Naive B cell (primary cell): ENCODE measurements around the gene KCNJ9. TPM values are rescaled to one million over a fixed set of nuclear protein-coding genes. Genes with fewer than 3 reads are reported as not detected.
A peak's percentile ranks its signal among the peaks of the same experiment; 100 is the strongest.
"Not testable (repeated sequence)": the region's sequence is repeated elsewhere in the genome, so short reads cannot be mapped to it uniquely, and the experiment has no call there.

Experiments
- ATAC-seq, 2 donors: fragments of 150-1000 bp; cut with Tn5 transposase; 2 replicates each; pipeline ENCODE4 v1.10.0; 2021; ENCODE audit warnings: low read depth in 2 of 2, mild to moderate bottlenecking in 2 of 2, moderate library complexity in 2 of 2
- DNase-seq: peaks from one replicate; pipeline ENCODE4 v3.0.0; 2022
- H3K27ac Mint-ChIP-seq, 6 donors: one replicate each; pipeline ENCODE4 v1.8.0; 2020 to 2022; ENCODE audit warnings: mild to moderate bottlenecking in 6 of 6, mixed read lengths in 6 of 6, moderate library complexity in 5 of 6, inconsistent platforms in 2 of 6
- H3K27me3 Mint-ChIP-seq, 3 donors: one replicate each; pipeline ENCODE4 v1.8.0; 2021 to 2022; ENCODE audit warnings: mixed read lengths in 3 of 3, mild to moderate bottlenecking in 1 of 3
- H3K36me3 Mint-ChIP-seq, 2 donors: one replicate each; pipeline ENCODE4 v1.8.0; 2020 to 2022; ENCODE audit warnings: mixed read lengths in 2 of 2, inconsistent platforms in 1 of 2, mild to moderate bottlenecking in 1 of 2
- H3K4me1 Mint-ChIP-seq, 3 donors: one replicate each; pipeline ENCODE4 v1.8.0; 2020 to 2022; ENCODE audit warnings: mixed read lengths in 3 of 3, inconsistent platforms in 1 of 3, mild to moderate bottlenecking in 1 of 3, moderate library complexity in 1 of 3
- H3K4me3 Mint-ChIP-seq, 8 donors: one replicate each; pipeline ENCODE4 v1.8.0; 2020 to 2022; ENCODE audit warnings: mild to moderate bottlenecking in 8 of 8, mixed read lengths in 8 of 8, moderate library complexity in 8 of 8, inconsistent platforms in 2 of 8
- H3K9me3 Mint-ChIP-seq, 7 donors: one replicate each; pipeline ENCODE4 v1.8.0; 2020 to 2022; ENCODE audit warnings: mixed read lengths in 7 of 7, mild to moderate bottlenecking in 5 of 7, inconsistent platforms in 2 of 7, moderate library complexity in 1 of 7
- polyA plus RNA-seq, 6 donors: library from polyadenylated mRNA; unstranded; fragments of 300-500 nt; fragmentation: Illumina TruSeq; gene quantifications; one replicate each; pipeline ENCODE4 v1.2.3, GENCODE V29; 2021; ENCODE audit warnings: low read depth in 6 of 6

The KCNJ9 gene
- polyA plus RNA-seq, 6 donors from 2014 or later = 0.08 TPM; not detected in 5

DNA sequence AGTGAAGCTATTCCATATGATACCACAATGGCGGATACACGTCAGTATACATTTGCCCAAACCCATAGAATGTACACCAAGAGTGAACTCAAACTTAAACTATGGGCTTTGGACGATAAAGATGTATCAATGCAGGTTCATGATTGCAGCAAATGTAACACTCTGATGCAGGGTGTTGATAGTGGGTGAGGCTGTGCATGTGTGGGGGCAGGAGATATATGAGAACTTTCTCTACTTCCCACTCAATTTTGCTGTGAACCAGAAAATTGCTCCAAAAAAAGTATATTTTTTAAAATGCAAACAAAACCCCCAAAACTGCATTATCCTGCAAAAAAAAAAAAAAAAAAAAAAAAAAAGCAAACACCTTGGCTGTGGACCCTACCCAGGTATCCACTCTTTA, 37.6 kb downstream of the KCNJ9 start:
- H3K4me3 Mint-ChIP-seq = no peak overlapping the region
- H3K27me3 Mint-ChIP-seq = peaks cover 6 to 46% (median 45%) of the 10 kb centered on the region in 3 donors
- DNase-seq = no peak
- no peak overlapping the region for H3K27ac Mint-ChIP-seq
- H3K4me1 Mint-ChIP-seq = no peaks in the 10 kb centered on the region
- no peak for ATAC-seq
- H3K9me3 Mint-ChIP-seq = no peaks in the 10 kb centered on the region
- H3K36me3 Mint-ChIP-seq = no peaks in the 10 kb centered on the region

- no peak for DNase-seq
- Mint-ChIP-seq H3K9me3 (no peaks in the 10 kb centered on the region), H3K27ac (peak overlapping the region in 2 of 6 donors; percentile 67 to 79), H3K4me3 (no peak overlapping the region), H3K4me1 (no peaks in the 10 kb centered on the region), H3K27me3 (peaks cover 9 to 37% (median 36%) of the 10 kb centered on the region in 3 donors), H3K36me3 (no peaks in the 10 kb centered on the region)
- no peak for ATAC-seq
Observed at GRCh38 chr1:160120797-160121196, 39.5 kb downstream of the KCNJ9 start.

DNA sequence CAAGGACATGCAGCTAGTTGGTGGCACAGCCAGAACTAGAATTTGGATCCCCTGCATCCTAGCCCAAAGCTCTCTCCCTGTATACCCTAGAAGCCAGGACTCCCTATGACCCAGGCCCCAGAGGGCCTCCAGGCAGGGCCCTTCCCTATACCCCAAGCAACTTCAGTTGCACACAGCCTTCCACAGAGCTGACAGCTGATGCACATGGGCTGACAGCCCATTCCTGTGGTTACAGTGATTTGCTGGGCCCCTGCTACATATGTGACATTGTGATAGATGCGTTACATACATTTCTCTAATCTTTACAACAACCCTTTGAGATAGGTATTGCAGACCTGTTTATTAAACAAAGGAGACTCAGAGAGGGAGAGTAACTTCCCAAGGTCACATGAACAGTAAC, 40.0 kb downstream of the KCNJ9 start:
- no peak for ATAC-seq
- H3K27me3 Mint-ChIP-seq = peaks cover 11 to 31% (median 30%) of the 10 kb centered on the region in 3 donors

DNA sequence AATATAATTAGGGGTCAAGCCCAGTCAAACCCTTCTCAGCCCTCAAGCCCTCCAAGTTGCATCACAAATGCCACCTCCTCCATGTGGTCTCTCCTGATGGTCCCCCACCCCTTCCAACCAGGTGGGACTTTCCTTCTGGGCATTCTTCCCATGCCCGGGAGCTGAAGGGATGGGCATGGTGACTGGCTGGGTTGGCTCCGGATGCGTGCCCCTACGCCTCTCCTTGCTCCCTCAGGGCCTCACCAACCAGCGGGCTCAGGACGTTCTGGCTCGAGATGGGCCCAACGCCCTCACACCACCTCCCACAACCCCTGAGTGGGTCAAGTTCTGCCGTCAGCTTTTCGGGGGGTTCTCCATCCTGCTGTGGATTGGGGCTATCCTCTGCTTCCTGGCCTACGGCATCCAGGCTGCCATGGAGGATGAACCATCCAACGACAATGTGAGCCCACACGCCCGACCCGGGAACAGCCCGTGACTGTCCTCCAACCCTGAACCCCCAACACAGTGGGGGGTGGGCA, 41.7 kb downstream of the KCNJ9 start:
- H3K4me3 Mint-ChIP-seq = no peak overlapping the region
- H3K9me3 Mint-ChIP-seq = no peaks in the 10 kb centered on the region
- no peak for ATAC-seq
- peaks cover 5 to 24% (median 24%) of the 10 kb centered on the region in 3 donors for H3K27me3 Mint-ChIP-seq
- DNase-seq = no peak
- no peaks in the 10 kb centered on the region for H3K4me1 Mint-ChIP-seq
- no peaks in the 10 kb centered on the region for H3K36me3 Mint-ChIP-seq
- H3K27ac Mint-ChIP-seq = no peak overlapping the region

More for the DNA sequence above, 40.0 kb downstream of the KCNJ9 start:
- H3K36me3 Mint-ChIP-seq = no peaks in the 10 kb centered on the region
- H3K9me3 Mint-ChIP-seq = no peaks in the 10 kb centered on the region
- H3K27ac Mint-ChIP-seq = no peak overlapping the region
- H3K4me3 Mint-ChIP-seq = no peak overlapping the region
- no peak for DNase-seq
- no peaks in the 10 kb centered on the region for H3K4me1 Mint-ChIP-seq

- no peak overlapping the region for H3K4me3 Mint-ChIP-seq
- no peaks in the 10 kb centered on the region for H3K9me3 Mint-ChIP-seq
- peaks cover 5 to 23% (median 21%) of the 10 kb centered on the region in 3 donors for H3K27me3 Mint-ChIP-seq
- H3K36me3 Mint-ChIP-seq = no peaks in the 10 kb centered on the region
- DNase-seq (no peak), ATAC-seq (no peak)
- no peaks in the 10 kb centered on the region for H3K4me1 Mint-ChIP-seq
- H3K27ac Mint-ChIP-seq = no peak overlapping the region
Observed at GRCh38 chr1:160123726-160124125, 42.4 kb downstream of the KCNJ9 start.

DNA sequence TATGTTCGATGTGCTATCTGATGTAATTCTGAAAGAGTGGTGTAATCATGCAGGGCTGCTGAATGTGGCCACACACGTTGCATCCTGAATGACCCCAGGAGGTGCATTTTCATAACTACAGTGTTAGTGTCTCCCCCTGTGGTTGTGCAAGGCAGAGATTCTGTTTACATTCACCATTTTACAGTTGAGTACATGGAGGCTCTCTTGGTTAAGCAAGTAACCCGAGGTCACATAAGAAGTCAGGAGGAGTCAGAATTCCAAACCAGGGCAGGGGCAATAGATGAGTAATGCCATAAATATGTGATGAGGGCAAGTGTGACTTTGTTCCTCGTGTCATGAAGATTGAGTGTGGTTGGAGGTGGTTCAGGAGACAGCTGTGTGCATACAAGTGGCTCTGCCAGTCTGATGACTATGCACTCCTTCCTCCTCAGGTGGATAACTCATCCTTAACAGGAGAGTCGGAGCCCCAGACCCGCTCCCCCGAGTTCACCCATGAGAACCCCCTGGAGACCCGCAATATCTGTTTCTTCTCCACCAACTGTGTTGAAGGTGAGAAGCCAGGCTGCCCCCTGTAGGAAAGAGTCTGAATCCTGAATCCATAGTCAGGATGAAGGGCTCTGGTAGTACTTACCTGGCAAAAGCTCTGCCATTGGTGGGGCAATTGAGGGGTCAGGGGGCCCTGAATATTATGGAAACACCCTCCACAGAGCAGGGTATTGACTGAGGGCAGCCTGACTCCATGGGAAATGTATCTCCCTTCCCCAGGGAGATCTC, 43.6 kb downstream of the KCNJ9 start:
- H3K4me1 Mint-ChIP-seq = no peaks in the 10 kb centered on the region
- H3K4me3 Mint-ChIP-seq = no peak overlapping the region
- H3K27me3 Mint-ChIP-seq = peaks cover 5 to 32% (median 26%) of the 10 kb centered on the region in 3 donors
- DNase-seq (no peak), ATAC-seq (no peak)
- H3K9me3 Mint-ChIP-seq = no peaks in the 10 kb centered on the region
- no peak overlapping the region for H3K27ac Mint-ChIP-seq
- H3K36me3 Mint-ChIP-seq = no peaks in the 10 kb centered on the region

DNA sequence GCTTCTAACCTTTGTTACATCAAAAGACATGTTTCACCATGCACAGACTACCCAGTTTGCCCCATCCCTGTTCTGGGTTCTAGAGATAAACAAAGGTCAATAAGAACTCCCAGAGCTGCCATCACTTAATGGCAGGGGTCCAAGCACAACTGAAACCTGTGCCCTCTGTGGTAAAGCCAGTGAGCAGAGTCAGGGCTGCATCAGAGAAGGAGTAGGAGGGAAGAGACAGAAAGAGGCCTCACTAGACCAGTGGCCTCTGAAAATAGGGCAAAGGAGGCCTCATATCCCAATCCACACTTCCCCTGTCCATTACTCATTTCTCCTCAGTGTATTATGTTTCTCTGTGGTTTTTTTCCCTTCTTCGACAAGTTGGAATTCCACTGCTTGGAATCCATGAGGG, 44.4 kb downstream of the KCNJ9 start:
- no peak overlapping the region for H3K4me3 Mint-ChIP-seq
- ATAC-seq (no peak), DNase-seq (no peak)
- H3K4me1 Mint-ChIP-seq = peaks cover 0 to 2% (median 0%) of the 10 kb centered on the region in 3 donors
- peaks cover 10 to 39% (median 27%) of the 10 kb centered on the region in 3 donors for H3K27me3 Mint-ChIP-seq
- peak overlapping the region in 1 of 6 donors; percentile 52 for H3K27ac Mint-ChIP-seq
- H3K36me3 Mint-ChIP-seq = no peaks in the 10 kb centered on the region
- H3K9me3 Mint-ChIP-seq = no peaks in the 10 kb centered on the region

DNA sequence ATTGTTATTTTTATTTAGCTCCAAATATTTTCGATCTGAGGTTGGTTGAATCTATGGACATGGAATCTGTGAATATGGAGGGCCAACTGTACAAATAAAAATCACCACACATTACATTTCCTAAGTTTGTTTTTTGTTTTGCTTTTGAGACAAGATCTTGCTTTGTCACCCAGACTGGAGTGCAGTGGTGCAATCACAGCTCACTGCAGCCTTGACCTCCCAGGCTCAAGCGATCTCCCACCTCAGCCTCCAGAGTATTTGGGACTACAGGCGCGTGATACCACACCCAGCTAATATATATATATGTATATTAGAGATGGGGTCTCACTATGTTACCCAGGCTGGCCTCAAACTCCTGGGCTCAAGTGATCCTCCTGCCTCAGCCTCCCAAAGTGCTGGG, 45.0 kb downstream of the KCNJ9 start:
- not testable (repeated sequence) for H3K4me1 Mint-ChIP-seq, H3K36me3 Mint-ChIP-seq, ATAC-seq, H3K27ac Mint-ChIP-seq, H3K4me3 Mint-ChIP-seq, DNase-seq, H3K9me3 Mint-ChIP-seq
- peaks cover 15 to 44% (median 29%) of the 10 kb centered on the region in 3 donors for H3K27me3 Mint-ChIP-seq

DNA sequence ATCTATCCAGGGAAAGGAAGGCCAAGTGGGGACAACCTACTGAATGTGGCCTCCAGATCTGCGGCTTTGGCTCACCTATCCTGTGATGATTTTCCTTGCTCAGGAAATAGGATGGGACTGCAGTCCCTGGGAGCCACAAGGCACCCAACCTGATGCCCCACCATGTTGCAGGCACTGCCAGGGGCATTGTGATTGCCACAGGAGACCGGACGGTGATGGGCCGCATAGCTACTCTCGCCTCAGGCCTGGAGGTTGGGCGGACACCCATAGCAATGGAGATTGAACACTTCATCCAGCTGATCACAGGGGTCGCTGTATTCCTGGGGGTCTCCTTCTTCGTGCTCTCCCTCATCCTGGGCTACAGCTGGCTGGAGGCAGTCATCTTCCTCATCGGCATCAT, 46.0 kb downstream of the KCNJ9 start:
- Mint-ChIP-seq H3K4me1 (peaks cover 0 to 3% (median 0%) of the 10 kb centered on the region in 3 donors), H3K27ac (peak overlapping the region in 1 of 6 donors; percentile 79), H3K27me3 (peaks cover 22 to 52% (median 40%) of the 10 kb centered on the region in 3 donors), H3K4me3 (no peak overlapping the region), H3K36me3 (no peaks in the 10 kb centered on the region), H3K9me3 (no peaks in the 10 kb centered on the region)
- DNase-seq = no peak
- ATAC-seq = no peak

DNA sequence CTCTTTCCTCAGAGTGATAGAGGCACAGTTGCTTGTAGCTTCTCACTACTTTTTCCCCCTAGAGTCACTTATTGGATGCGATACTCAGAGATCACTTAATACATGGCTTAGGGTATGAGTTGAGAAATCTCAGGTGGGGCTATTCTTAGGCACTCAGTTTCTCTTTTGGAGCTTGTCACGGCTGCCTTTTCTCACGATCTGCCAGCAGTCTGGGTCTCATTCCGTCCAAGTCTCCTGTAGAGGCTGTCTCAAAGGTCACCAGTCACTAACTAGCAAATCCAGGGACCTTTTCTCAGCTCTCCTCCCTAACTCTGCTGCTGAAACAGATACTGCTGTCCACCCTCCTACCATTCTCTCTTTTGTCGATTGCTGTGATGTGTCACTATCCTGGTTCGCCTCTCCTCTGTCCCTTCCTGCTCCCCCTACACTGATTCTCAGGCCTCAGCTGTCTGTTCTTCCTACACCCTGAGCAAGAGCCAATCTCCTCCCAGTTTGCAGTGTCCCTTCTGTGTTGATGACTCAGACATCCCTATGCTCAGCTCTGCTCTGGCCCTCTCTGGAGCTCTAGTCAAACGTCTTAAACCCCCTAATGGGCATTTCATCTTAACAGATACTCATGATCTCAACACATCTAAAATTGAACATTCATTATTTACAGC, 46.7 kb downstream of the KCNJ9 start:
- H3K36me3 Mint-ChIP-seq = no peaks in the 10 kb centered on the region
- H3K9me3 Mint-ChIP-seq = no peaks in the 10 kb centered on the region
- H3K27ac Mint-ChIP-seq = peak overlapping the region in 1 of 6 donors; percentile 79
- no peak for DNase-seq
- no peak overlapping the region for H3K4me3 Mint-ChIP-seq
- H3K27me3 Mint-ChIP-seq = peaks cover 25 to 58% (median 44%) of the 10 kb centered on the region in 3 donors
- no peak for ATAC-seq
- peaks cover 0 to 3% (median 0%) of the 10 kb centered on the region in 3 donors for H3K4me1 Mint-ChIP-seq

GRCh38 chr1:160128636-160129035, 47.3 kb downstream of the KCNJ9 start:
- Mint-ChIP-seq H3K27me3 (peaks cover 25 to 58% (median 39%) of the 10 kb centered on the region in 3 donors), H3K4me3 (no peak overlapping the region), H3K4me1 (peaks cover 0 to 3% (median 0%) of the 10 kb centered on the region in 3 donors), H3K9me3 (no peaks in the 10 kb centered on the region), H3K27ac (no peak overlapping the region), H3K36me3 (no peaks in the 10 kb centered on the region)
- DNase-seq = no peak
- no peak for ATAC-seq

- H3K27ac Mint-ChIP-seq = no peak overlapping the region
- ATAC-seq (no peak), DNase-seq (no peak)
- peaks cover 0 to 3% (median 0%) of the 10 kb centered on the region in 3 donors for H3K4me1 Mint-ChIP-seq
- H3K9me3 Mint-ChIP-seq = no peaks in the 10 kb centered on the region
- no peaks in the 10 kb centered on the region for H3K36me3 Mint-ChIP-seq
- no peak overlapping the region for H3K4me3 Mint-ChIP-seq
- peaks cover 25 to 58% (median 43%) of the 10 kb centered on the region in 3 donors for H3K27me3 Mint-ChIP-seq
Observed at GRCh38 chr1:160129046-160129445, 47.7 kb downstream of the KCNJ9 start.

GRCh38 chr1:160129558-160129957, 48.2 kb downstream of the KCNJ9 start:
- no peak for ATAC-seq
- no peak for DNase-seq
- H3K27me3 Mint-ChIP-seq = peaks cover 25 to 59% (median 45%) of the 10 kb centered on the region in 3 donors
- no peak overlapping the region for H3K4me3 Mint-ChIP-seq
- H3K9me3 Mint-ChIP-seq = no peaks in the 10 kb centered on the region
- H3K36me3 Mint-ChIP-seq = no peaks in the 10 kb centered on the region
- H3K27ac Mint-ChIP-seq = no peak overlapping the region
- peaks cover 0 to 3% (median 0%) of the 10 kb centered on the region in 3 donors for H3K4me1 Mint-ChIP-seq

- ATAC-seq (no peak), DNase-seq (no peak)
- peaks cover 25 to 63% (median 49%) of the 10 kb centered on the region in 3 donors for H3K27me3 Mint-ChIP-seq
- H3K9me3 Mint-ChIP-seq = no peaks in the 10 kb centered on the region
- H3K27ac Mint-ChIP-seq = no peak overlapping the region
- no peaks in the 10 kb centered on the region for H3K36me3 Mint-ChIP-seq
- no peak overlapping the region for H3K4me3 Mint-ChIP-seq
- peaks cover 0 to 3% (median 0%) of the 10 kb centered on the region in 3 donors for H3K4me1 Mint-ChIP-seq
Observed at GRCh38 chr1:160129966-160130365, 48.6 kb downstream of the KCNJ9 start.
